Aorta (tissue), 5 donors: ENCODE measurements around the gene SLC6A2. TPM values are rescaled to one million over a fixed set of nuclear protein-coding genes. Genes with fewer than 3 reads are reported as not detected.
"Not testable (repeated sequence)": the region's sequence is repeated elsewhere in the genome, so short reads cannot be mapped to it uniquely, and the experiment has no call there.

Experiments used
- ATAC-seq: fragments of 200-7000 bp; cut with Tn5 transposase; one replicate; pipeline ENCODE4 v1.9.1; 2022; ENCODE audit warnings: moderate library complexity; ENCODE audit not compliant: low FRiP score
- DNase-seq, 2 donors: peaks; one replicate each; pipeline ENCODE4 v3.0.0-alpha.2; 2020
- H3K27ac ChIP-seq, 2 donors: one replicate each; pipeline ENCODE4 v1.5.1; 2013; ENCODE audit warnings: low read length in 2 of 2, mild to moderate bottlenecking in 2 of 2, moderate library complexity in 2 of 2, control low read depth in 1 of 2, inconsistent platforms in 1 of 2, low read depth in 1 of 2
- H3K27me3 ChIP-seq, 2 donors: one replicate each; pipeline ENCODE4 v1.6.1; 2013; ENCODE audit warnings: control low read depth in 1 of 2, low read length in 1 of 2, mild to moderate bottlenecking in 1 of 2, moderate library complexity in 1 of 2; ENCODE audit not compliant: insufficient read depth in 2 of 2, control insufficient read depth in 1 of 2
- H3K36me3 ChIP-seq, 2 donors: one replicate each; pipeline ENCODE4 v1.6.1; 2013; ENCODE audit warnings: control low read depth in 1 of 2, low read length in 1 of 2, mild to moderate bottlenecking in 1 of 2; ENCODE audit not compliant: insufficient read depth in 2 of 2, control insufficient read depth in 1 of 2
- H3K4me1 ChIP-seq, 2 donors: one replicate each; pipeline ENCODE4 v1.6.1; 2013; ENCODE audit warnings: low read length in 2 of 2, control low read depth in 1 of 2, mild to moderate bottlenecking in 1 of 2, moderate library complexity in 1 of 2; ENCODE audit not compliant: insufficient read depth in 2 of 2, control insufficient read depth in 1 of 2
- H3K4me3 ChIP-seq, 2 donors: one replicate each; pipeline ENCODE4 v1.5.1; 2013; ENCODE audit warnings: low read length in 2 of 2, control low read depth in 1 of 2, mild to moderate bottlenecking in 1 of 2
- H3K9me3 ChIP-seq: one replicate; pipeline ENCODE4 v1.6.1; 2013; ENCODE audit warnings: mild to moderate bottlenecking, low read length; ENCODE audit not compliant: control insufficient read depth
- WGBS, 2 donors: extraction: QIAGEN DNeasy Blood & Tissue Kit; methylation state at CpG; one replicate each; pipeline ENCODE4 v1.1.7; 2013; 5-methylcytosine and 5-hydroxymethylcytosine counted together
- intact Hi-C, 2 donors: fragments of 100-400 bp; cut with DNase I; formaldehyde crosslinking; loops; one replicate each; pipeline versions ENCODE4 v1.14.2 to v1.15.0; 2022
- long read RNA-seq, 2 donors: library from polyadenylated mRNA; unstranded; transcript quantifications; one replicate each; pipeline ENCODE4 v2.0.0, GENCODE V29; 2020 to 2021
- polyA plus RNA-seq, 2 donors: library from polyadenylated mRNA; stranded (reverse); fragments of 200-250 nt; gene quantifications; one replicate each; pipeline ENCODE4 v1.2.3, GENCODE V29; 2013
- total RNA-seq, 2 donors: library from RNA; stranded (reverse); fragmentation: NEBNext Ultra II Directional; extraction: Animal tissue kit (Norgen Biotek cat#: 25700); gene quantifications; one replicate each; pipeline ENCODE4 v1.2.1, GENCODE V29; 2021
- donor health status: healthy with polysubstance abuse.
- donor health status: Bipolar disorder and iron deficiency.
- donor health status: DM: no; HTN: no; CAD: no.
- donor health status: DM: no; HTN: no; CAD: no.
- donor health status: DM: yes; HTN: yes; CAD: no.

Gene SLC6A2
- total RNA-seq (under 1 TPM in 1 of 2 donors, not detected in 1; 0.45 TPM), polyA plus RNA-seq (under 1 TPM in 1 of 2 donors, not detected in 1; 0.13 TPM)
- long read RNA-seq, donor 1 = 0 reads
- long read RNA-seq, donor 2 = 0 reads

DNA sequence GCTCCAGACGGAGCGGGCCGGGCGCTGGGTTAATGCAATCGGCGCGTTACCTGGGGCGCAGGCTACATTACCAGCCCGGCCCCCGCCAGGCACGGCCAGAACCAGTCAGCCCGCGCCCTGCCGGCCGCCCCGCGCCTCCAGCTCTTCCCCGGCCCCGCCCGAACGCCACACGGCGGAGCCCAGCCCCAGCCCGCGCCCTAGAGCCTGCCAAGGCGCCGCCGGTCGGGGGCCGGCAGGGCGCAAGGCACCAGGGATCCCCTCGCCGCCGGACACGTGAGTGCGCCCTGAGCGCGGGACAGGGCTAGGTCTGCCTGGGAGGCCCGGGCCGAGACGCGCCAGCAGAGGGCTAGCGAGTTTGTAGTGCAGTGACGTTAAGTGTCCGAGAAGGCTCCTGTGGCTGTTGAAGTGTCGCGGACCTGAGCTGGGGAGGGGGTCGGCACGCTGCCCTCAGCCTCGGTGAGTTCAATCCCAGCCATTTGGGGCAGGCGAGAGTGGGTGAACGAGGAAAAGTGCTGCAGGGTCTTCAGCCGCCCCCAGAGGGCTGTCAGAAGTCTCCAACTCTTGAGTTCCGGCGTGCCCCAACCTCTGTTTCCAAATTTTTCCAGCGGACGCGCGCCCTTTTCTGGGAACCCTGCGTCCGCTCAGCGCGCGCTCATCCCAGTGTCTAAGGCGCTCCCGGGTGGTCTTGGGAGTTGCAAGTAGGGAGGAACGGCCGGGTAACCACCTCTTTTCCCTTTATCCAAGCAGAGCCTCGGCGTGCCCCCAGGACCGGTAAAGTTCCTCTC lies at the start of gene SLC6A2:
SLC6A2 (plus strand) TSS at position 92 of the 785 bp plus-strand sequence. CDS start 707 bp downstream, outside the sequence.
- no peak for ATAC-seq
- Histone ChIP-seq H3K4me1 (no peaks in the 10 kb centered on the region), H3K27me3 (peaks cover 0 to 2% of the 10 kb centered on the region in 2 donors), H3K9me3 (no peaks in the 10 kb centered on the region), H3K4me3 (no peak within 1 kb of the TSS), H3K27ac (no peak within 1 kb of the TSS), H3K36me3 (no peaks in the 10 kb centered on the region)
- DNase-seq = no peak
- intact Hi-C loops = no loop called here
- 1% methylated on average over 65 to 71 of the region's 71 CpGs for WGBS, 2 donors

DNA sequence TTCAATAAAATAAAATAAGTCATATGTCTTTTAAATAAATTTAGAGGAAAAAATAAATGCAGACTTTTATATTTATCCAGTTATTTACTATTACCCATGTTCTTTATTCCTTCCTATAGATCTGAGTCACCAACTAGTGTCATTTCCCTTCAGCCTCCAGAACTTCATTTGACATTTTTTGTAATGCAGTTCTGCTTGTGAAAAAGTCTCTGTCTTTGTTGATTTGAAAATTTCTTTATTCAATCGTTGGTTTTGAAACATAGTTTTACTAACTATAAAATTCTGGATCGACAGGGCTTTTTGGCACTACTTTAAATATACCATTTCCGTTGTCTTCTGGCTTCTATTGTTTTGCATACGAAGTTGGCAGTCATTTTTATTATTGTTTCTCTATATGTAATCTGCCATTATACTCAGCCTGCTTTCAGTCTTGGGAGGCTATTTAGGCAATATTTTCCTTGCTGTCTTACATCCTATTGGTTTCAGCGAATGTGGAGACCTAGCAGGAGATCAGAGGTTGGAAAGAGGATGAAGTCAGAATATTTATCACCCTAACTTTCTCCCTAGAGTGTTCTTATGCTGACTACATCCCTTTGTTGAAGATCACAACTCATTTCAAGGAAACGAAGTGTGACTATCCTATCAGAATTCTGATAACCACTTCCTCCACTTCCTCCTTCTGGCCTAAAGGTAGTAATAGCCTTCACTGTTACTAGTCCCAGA lies 42.0 kb upstream of the SLC6A2 start:
- no peaks in the 10 kb centered on the region for H3K4me1 ChIP-seq
- no peaks in the 10 kb centered on the region for H3K27me3 ChIP-seq
- H3K9me3 ChIP-seq = peaks cover 3% of the 10 kb centered on the region
- 50 to 56% methylated on average over 6 of the region's 6 CpGs for WGBS, 2 donors
- DNase-seq (no peak), ATAC-seq (no peak)
- H3K4me3 ChIP-seq = no peak overlapping the region
- intact Hi-C loops = no loop called here
- no peak overlapping the region for H3K27ac ChIP-seq
- H3K36me3 ChIP-seq = no peaks in the 10 kb centered on the region

DNA sequence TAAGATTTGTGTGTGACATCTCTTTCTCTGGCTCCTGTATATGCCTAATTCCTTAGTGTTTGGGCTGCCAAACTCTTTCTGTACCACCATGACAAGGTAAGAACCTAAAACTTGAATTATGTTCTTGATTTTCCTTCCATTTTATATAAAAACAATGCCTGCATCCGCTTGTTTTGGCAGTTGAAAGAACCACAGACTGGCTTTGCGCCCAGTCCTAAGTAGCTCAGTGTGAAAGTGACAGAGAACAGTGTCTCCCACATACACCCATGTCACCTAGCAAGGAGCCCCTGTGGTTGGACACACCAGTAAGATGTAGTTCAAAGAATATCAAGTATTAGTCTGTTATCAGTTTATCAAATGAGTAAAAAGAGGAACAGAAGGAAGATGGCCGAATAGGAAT lies 40.7 kb upstream of the SLC6A2 start:
- Histone ChIP-seq H3K4me1 (no peaks in the 10 kb centered on the region), H3K9me3 (peaks cover 3% of the 10 kb centered on the region), H3K27me3 (no peaks in the 10 kb centered on the region), H3K27ac (no peak overlapping the region), H3K36me3 (no peaks in the 10 kb centered on the region), H3K4me3 (no peak overlapping the region)
- DNase-seq (no peak), ATAC-seq (no peak)
- intact Hi-C loops = no loop called here
- 74 to 77% methylated on average over 3 of the region's 3 CpGs for WGBS, 2 donors

DNA sequence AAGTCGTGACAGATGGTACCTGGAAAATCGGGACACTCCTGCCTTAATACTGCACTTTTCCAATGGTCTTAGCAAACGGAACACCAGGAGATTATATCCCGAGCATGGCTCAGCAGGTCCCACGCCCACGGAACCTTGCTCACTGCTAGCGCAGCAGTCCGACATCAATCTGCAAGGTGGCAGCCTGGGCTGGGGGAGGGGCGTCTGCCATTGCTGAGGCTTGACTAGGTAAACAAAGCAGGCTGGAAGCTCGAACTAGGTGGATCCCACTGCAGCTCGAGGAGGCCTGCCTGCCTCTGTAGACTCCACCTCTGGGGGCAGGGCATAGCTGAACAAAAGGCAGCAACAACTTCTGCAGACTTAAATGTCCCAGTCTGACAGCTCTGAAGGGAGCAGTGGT lies 40.1 kb upstream of the SLC6A2 start:
- H3K4me3 ChIP-seq, H3K4me1 ChIP-seq, H3K9me3 ChIP-seq, ATAC-seq, H3K27ac ChIP-seq, intact Hi-C loops, DNase-seq, H3K36me3 ChIP-seq, H3K27me3 ChIP-seq: not testable (repeated sequence)
- WGBS, 2 donors = 85 to 86% methylated on average over 11 of the region's 11 CpGs

DNA sequence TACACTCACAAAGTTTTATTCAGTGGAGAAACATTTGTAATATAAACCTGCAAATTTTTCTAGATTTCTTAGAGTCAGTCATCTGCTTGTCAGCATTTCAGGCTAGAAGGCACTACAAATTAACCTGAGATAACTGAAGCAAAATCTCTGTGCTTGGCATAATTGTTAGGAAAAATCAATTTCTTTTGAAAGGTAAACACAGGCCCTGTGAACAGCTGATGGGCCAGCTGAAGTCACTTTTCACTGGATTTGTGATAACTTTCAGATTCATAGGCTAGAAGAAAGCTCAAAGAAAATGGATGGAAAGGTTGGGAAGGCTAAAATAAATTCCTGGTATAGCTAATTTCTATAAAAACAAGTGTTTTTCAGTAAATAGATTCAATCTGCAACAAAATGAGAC lies 34.0 kb upstream of the SLC6A2 start:
- no peak overlapping the region for H3K4me3 ChIP-seq
- H3K4me1 ChIP-seq = no peaks in the 10 kb centered on the region
- intact Hi-C loops = no loop called here
- DNase-seq = no peak
- no peaks in the 10 kb centered on the region for H3K9me3 ChIP-seq
- no peaks in the 10 kb centered on the region for H3K27me3 ChIP-seq
- H3K27ac ChIP-seq = no peak overlapping the region
- H3K36me3 ChIP-seq = no peaks in the 10 kb centered on the region
- ATAC-seq = no peak

DNA sequence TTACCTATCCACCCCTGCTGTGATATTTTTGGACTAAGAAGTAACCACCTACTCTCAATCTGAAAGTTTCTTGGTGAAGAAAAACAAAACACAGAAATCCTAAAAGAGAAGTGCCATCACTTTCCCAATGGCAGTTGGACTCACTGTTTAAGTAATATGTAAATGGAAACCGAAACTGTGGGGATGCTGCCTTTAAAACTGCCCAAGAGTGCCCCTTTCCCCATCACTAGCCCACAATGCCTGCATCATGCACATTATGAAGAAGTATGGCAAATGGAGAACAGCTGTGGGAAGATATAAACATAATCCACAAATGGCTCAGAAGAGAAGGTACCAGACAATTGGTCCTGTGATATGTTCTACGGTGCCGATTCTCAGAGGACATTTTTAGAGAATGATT lies 33.5 kb upstream of the SLC6A2 start:
- DNase-seq (no peak), ATAC-seq (no peak)
- no peaks in the 10 kb centered on the region for H3K9me3 ChIP-seq
- H3K27ac ChIP-seq = no peak overlapping the region
- no peaks in the 10 kb centered on the region for H3K36me3 ChIP-seq
- H3K4me1 ChIP-seq = no peaks in the 10 kb centered on the region
- H3K27me3 ChIP-seq = no peaks in the 10 kb centered on the region
- intact Hi-C loops = no loop called here
- H3K4me3 ChIP-seq = no peak overlapping the region
- 77 to 82% methylated on average over 3 of the region's 3 CpGs for WGBS, 2 donors

DNA sequence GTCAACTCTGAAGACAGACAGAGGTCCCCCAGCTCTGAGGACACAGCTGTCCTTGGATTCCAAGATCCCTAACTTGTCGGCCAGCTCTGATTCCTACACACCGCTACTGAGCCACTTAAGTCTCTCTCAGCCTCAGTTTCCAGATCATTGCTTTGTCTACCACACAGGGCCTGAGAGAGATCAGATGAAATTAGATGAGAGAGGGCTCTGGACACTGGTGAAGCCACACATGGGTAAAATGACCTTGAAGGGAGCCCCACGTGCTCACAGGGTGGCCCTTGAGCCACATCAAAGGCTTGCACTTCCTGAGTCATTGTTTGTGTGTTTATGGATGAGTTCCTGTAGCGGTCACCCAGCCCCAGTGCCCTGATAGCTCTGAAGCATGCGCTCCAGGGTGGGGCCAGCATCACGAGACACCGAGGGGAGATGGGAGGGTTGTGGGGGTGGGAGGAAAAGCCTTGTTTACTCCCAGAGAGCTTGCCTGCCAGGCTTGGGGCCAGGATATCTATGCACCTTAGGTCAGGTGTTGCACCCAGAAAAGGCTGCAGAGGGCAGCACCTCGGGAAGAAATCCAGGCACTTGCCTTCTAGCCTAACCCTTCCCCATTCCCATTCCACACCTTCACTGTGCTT lies 32.7 kb upstream of the SLC6A2 start:
- no peaks in the 10 kb centered on the region for H3K27me3 ChIP-seq
- ATAC-seq (no peak), DNase-seq (no peak)
- no peaks in the 10 kb centered on the region for H3K36me3 ChIP-seq
- no peak overlapping the region for H3K27ac ChIP-seq
- H3K9me3 ChIP-seq = no peaks in the 10 kb centered on the region
- 31 to 42% methylated on average over 8 of the region's 8 CpGs for WGBS, 2 donors
- no peak overlapping the region for H3K4me3 ChIP-seq
- intact Hi-C loops = no loop called here
- H3K4me1 ChIP-seq = no peaks in the 10 kb centered on the region

DNA sequence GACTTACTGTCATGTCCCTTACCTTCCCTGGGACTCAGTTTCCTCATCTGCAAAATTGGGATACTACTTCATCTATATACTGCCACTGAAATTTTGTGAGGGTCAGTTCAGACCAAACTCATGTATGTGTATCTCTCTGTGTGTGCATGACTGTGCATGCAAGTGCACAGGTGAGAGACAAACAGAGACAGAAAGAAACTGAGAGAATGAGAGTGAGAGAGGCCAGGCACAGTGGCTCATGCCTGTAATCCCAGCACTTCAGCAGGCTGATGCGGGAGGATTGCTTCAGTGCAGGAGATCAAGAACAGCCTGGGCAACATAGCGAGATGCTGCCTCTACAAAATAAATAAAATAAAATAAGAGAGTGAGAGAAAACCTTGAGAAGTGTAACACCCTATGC lies 32.1 kb upstream of the SLC6A2 start:
- no peak for DNase-seq
- H3K27ac ChIP-seq = no peak overlapping the region
- H3K27me3 ChIP-seq = no peaks in the 10 kb centered on the region
- WGBS, 2 donors = 95 to 97% methylated on average over 2 of the region's 2 CpGs
- no peaks in the 10 kb centered on the region for H3K9me3 ChIP-seq
- intact Hi-C loops = no loop called here
- no peaks in the 10 kb centered on the region for H3K36me3 ChIP-seq
- H3K4me1 ChIP-seq = no peaks in the 10 kb centered on the region
- H3K4me3 ChIP-seq = no peak overlapping the region
- no peak for ATAC-seq
